HG03060 (cell line): ENCODE data around the gene SRC.

ENCODE experiments used
- ATAC-seq: cut with Tn5 transposase; IDR thresholded peaks from one replicate; pipeline ENCODE4 v1.9.1; 2021; ENCODE audit warnings: low read depth, moderate number of reproducible peaks; ENCODE audit not compliant: unreplicated experiment

The SRC gene

GRCh38 chr20:37314617-37315016, 31.3 kb upstream of the SRC start:
- no peak for ATAC-seq

- ATAC-seq: no peak
Measured at GRCh38 chr20:37315021-37315451, 30.9 kb upstream of the SRC start.

GRCh38 chr20:37315452-37316110, 30.4 kb upstream of the SRC start:
- no peak for ATAC-seq

- no peak for ATAC-seq
Measured at GRCh38 chr20:37316116-37316774, 29.7 kb upstream of the SRC start.

GRCh38 chr20:37316775-37317170, 29.2 kb upstream of the SRC start:
- no peak for ATAC-seq

- ATAC-seq: no peak
Measured at GRCh38 chr20:37317316-37317715, 28.6 kb upstream of the SRC start.

- no peak for ATAC-seq
Measured at GRCh38 chr20:37317994-37318640, 27.8 kb upstream of the SRC start.

- no peak for ATAC-seq
Measured at GRCh38 chr20:37319151-37319671, 26.7 kb upstream of the SRC start.

GRCh38 chr20:37323985-37324384, 22.0 kb upstream of the SRC start:
- no peak for ATAC-seq

- no peak for ATAC-seq
Measured at GRCh38 chr20:37325206-37325605, 20.7 kb upstream of the SRC start.

- ATAC-seq: no peak
Measured at GRCh38 chr20:37326666-37327065, 19.3 kb upstream of the SRC start.

GRCh38 chr20:37327748-37328147, 18.2 kb upstream of the SRC start:
- no peak for ATAC-seq

- no peak for ATAC-seq
Measured at GRCh38 chr20:37328149-37328945, 17.6 kb upstream of the SRC start.

- no peak for ATAC-seq
Measured at GRCh38 chr20:37329481-37330165, 16.3 kb upstream of the SRC start.

GRCh38 chr20:37330316-37330715, 15.6 kb upstream of the SRC start:
- no peak for ATAC-seq

GRCh38 chr20:37331060-37331857, 14.7 kb upstream of the SRC start:
- ATAC-seq: no peak

- ATAC-seq: no peak
Measured at GRCh38 chr20:37333130-37333847, 12.7 kb upstream of the SRC start.

- no peak for ATAC-seq
Measured at GRCh38 chr20:37333848-37334318, 12.1 kb upstream of the SRC start.

- no peak for ATAC-seq
Measured at GRCh38 chr20:37334450-37334849, 11.5 kb upstream of the SRC start.
